GM18867 (cell line): Measurements from ENCODE around the gene NCKAP5.

Experiments used
- ATAC-seq: cut with Tn5 transposase; IDR thresholded peaks from one replicate; pipeline ENCODE4 v1.9.1; 2021; ENCODE audit warnings: mild to moderate bottlenecking, moderate library complexity; ENCODE audit not compliant: unreplicated experiment

Gene NCKAP5

DNA sequence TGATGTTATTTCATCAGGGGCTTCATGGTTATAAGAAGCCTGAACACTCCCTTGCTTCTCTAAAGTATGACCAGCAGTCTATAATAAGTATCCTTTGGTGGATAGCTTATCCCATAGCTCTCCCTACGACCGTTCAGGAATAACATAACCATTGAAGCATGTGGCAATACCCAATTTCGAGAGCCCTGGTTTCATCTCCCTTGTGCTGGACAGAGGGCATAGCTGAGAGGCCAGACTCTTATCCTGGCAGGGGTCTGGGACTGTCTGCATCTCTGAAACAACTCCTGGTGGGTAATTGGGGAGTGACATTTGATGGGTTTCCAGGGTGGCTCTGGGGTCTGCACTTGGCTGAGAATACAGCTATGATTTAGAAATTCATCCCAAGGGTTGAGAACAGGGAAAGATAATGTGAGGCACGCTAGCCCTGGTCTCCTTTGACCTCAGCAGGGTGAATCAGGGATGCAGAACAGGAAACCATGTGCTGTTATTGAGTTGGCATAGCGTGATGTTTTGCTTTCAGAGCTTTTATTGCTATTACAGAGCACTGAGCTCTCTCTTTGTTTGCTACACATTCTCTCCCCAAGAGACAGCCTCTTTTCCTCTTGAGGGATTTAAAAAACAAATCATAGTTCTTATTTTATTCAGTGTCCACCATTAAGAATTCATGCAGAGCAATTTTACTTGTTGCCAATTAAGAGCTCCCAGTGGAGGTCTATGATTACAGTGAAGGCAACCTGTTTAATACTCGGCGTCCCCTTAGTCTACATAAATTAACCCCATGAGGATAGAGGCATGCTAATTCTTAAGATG is 274.5 kb downstream of the NCKAP5 start:
- no peak for ATAC-seq

DNA sequence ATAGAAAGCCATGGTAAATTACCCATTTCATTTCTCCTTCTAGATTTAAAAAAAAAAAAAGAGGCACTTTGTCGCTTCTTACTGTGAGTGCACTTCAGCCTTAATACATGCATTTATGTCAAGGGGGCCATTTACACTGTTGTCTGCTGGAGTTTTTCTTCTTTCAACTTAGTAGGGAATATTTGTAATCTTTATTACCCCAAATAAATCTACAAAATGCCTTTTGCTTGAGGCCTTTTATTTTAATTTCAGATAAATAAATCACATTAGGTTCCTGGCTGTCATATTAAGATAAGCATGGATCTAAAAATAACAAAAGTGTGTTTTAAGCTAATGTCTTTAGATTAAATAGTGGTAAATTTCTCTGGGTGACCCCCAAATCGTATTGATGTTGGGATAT is 276.0 kb downstream of the NCKAP5 start:
- no peak for ATAC-seq

DNA sequence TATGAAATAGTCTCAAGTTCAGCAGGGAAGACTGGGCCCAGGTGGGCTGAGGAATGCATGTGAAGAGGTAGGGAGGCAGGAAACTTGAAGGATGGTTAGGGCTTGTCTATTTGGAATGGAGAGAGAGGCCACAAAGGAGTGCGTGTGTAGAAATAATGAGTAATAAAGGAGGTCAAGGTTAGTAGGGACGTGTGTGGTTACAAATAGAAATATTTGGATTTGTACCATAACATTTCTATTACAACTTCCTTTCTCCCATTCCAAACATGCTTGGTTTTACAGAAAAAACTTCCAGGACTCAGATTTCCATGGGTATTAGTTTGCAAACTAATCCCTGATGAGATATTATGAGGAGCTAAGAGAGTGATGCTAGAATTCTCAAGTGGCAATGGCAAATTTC is 280.6 kb downstream of the NCKAP5 start:
- no peak for ATAC-seq

DNA sequence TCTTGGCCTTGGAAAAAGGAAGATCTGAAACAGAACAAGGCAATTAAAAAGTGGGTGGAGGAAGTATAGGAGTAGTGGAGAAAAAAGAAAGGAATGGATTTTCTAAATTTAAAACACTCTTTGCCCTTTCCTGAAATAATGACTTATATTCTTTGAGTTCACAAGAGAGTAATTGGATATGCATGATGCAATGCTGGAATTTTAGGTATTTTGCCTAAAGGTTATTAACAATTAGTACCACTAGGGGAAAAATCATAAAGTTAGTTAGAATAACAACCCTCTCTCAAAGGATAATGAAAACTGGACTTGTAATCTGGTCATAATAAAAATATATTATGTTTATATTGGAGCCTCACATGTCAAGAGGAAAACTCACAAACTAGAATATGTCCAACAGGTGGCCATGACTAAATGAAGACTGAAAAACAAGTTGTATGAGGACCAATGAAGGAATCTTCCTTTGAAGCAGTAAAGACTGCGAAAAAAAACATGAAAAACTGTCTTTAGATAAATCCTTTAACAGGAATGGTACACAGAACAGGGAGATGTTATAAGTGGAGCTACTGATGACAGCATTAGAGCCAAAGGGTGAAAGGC is 281.8 kb downstream of the NCKAP5 start:
- ATAC-seq, result no peak

DNA sequence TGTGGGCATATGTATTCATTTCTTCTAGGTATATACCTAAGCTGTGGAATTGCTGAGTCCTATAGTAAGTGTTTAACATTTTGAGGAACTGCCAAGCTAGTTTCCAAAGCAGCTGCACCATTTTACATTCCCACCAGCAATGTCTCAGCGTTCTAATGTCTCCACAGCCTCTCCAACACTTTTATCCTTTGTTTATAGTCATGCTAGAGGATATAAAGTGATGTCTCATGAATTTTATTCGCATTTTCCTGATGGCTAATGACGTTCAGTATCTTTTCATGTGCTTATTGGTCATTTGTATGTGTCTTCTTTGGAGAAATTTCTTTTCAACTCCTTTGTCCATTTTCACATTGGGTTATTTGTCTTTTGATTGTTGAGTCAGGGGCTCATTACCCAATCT is 295.2 kb downstream of the NCKAP5 start:
- no peak for ATAC-seq

DNA sequence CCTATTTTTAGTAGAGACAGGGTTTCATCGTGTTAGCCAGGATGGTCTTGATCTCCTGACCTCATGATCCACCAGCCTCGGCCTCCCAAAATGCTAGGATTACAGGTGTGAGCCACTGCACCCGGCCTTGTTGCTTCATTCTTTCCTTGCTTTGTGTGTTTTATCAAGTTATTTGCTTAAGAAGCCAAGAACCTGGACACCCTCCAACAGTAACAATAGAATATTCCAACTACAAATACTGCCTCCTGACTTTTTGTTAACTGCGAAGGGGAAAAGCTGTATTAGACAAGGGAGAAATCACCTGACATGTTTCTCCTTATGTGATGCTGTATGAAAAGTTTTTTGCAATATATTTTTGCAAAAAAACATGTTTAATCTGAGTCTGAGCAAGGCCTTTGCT is 297.2 kb downstream of the NCKAP5 start:
- ATAC-seq, result no peak

DNA sequence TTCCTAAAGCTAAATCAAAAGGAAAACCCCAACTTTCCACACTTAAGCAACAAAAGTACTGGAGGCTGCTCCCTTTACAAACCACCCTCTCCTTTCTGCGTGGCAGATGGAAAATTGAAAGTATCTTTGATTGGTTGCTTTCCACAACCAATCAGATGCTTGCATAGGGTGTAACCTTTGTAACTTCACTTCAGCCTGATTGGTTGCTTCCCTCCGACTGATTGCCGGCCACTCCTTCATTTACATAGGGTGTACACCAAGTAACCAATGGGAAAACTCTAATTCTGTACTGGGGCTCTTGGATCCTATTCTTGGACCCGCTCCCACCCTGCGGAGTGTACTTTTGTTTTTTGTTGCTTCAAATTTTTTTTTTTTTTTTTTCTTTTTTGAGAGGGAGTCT is 297.7 kb downstream of the NCKAP5 start:
- no peak for ATAC-seq

DNA sequence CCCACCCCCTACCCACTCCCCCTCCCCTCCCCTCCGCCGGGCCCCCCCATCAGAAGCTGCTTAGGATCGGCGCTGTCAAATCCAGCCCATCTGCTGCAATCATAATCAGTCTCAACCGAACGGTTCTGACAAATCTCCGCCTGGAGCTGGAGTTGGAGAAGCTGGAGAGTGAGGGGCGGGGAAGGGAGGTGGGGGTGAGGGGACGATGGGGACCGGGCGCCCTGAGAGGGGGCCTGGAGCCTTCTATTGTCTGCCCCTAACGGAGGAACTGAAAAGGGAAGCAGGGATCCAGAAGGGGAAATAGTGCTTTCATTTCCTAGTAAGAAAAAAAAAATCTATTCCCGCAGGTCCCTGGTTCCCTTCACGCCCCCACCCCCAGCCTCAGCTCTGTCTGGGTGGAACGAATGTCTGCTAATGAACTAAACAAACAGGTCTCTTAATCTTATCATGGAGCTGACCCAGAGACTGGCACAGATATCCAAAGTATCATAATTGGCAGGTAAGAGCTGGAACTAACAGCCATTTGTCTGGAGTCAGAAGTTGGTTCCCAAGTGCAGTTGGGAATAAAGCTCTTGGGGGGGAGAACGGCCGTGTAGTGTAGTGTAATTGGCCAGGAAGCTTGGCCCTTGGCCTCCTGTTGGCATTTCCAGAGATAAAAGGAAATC is 301.2 kb downstream of the NCKAP5 start:
- ATAC-seq, result no peak

DNA sequence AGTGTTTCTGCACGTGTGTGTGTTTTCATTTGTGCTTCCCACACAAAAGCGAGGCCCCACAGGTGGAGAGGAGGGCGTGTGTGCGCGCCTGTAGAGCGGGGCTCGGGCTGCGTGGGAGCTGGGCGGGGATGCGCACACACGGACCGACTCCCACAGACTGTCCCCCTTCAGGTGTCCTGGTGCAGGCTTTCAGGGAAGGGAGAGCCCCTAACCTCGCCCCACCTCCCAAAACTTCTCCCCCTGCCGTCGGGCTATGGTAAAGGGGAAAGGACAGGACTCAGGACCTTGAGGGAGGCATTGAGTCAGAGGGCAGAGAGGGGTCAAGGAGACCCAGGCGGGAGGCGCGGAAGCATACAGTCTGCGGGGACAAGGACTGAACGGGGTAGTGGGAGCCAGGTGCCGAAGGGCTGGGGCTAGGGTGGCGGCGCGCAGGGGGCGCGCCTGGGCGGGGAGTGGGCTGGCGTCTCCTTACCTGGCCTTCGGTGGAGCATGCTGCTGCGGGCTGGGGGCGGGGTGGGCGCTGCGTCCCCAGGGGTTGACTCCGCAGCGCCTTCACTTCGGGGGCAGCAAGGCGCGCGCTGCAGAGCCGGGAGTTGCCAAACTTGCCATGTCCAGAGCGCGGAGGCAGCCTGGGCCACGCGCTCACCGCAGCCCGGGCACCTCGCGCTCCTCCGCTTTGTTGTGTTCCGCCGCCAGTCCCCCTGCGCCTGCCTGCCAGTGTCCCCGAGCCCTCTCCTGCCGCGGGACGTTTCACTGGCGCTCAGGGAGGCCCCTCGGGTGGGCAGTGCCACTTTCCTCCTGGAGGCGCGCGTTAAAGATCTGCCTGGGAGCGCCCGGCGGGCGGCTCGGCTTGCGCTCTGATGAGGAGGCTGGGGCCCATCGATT is 302.0 kb downstream of the NCKAP5 start:
- ATAC-seq, result no peak

DNA sequence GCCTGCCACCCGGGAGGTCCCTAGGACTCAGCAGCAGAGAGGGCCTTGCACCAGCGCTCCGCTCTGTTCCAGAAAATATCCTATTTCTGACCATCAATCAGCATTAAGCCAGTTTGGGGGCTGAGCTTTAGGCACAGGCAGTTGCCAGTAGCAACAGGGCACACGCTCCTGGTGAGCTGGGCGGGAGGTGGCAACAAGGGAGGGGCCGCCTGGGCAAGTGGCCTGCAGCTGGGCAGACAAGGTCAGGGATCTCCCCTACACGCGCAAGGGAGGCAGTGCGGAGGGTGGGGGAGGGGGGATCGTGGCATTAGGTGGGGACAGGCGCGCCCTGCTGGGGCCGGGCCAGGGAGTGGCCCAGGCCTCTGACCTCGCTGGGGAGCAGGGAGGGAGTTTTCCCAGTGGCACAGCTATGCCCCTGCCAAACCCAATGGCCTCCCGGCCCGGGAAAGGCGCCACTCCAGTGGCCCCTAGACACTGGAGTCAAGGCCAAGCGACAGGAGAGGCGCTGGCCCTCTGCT is 302.8 kb downstream of the NCKAP5 start:
- no peak for ATAC-seq

DNA sequence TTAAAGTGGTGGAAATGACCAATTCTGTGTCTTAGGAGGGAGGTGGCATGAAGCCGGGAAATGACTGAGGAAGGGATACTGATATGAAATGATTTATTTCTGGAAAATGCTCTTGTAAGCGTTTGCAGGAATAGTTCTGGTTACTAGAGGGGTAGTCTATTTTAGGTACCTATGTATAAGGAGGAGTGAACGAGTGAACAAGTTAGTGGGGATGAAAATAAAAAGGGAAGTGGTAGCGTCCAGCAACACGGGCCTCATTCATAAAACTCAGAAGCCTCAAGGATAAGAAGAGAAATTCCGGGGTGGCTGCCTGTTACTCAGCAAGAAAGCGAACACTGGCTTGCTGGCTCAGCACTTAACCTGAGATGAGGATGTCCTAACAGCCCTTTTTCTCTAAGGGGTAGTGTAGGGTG is 303.3 kb downstream of the NCKAP5 start:
- no peak for ATAC-seq

DNA sequence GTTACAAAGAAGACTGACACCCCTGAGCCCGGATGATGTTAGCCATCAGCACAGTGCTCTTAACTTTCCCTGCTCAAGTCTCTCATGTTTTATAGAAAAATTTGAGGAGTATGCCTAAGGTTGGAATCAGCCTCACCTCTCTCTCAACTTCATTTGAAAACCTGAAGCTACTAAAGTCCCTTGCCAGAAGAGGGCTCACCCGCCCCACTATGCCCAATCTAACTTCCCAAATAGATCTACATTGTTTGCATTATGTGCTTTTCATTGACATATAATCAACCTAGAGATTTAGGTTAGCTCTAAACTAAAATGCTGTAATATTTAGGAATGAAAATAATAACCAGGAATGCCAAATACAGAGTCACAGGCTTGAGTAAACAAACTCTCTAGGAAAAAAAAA is 305.4 kb downstream of the NCKAP5 start:
- ATAC-seq, result no peak

DNA sequence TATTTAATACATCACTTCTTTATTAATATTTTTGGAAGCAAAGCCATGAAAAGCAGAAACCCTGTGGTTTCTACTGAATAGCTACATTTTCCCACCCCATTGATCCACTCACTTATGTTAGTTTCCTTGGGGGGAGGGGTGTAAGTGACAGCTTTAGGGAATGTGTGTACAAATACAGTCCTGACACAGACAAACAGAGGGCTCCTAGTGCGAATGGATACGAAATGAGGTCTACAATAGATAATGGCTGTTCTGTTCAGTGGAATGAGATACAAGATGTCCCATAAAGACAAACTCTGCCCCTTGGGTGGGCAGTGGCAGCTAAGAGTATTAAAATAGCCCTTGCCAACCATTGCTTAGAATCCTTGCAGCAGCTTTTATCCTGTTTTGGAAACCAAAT is 312.9 kb downstream of the NCKAP5 start:
- ATAC-seq, result no peak

DNA sequence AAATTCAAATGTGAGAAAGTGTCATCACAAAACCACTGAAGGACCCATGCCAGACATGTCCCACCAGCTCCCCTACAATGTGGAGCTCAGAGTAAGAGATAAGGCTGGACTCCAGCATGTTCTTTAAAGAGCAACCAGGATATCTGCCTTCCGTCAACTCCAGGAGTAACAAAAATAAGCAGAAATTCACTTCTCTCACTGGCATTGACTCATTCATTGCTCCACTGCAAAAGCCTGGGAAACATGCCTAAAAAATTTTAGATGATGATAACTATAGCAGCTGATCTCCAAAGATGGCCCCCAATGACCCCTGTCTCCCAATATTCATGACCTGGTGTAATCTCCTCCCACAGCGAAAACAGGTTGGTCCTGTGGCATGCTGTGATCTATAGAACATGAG is 314.5 kb downstream of the NCKAP5 start:
- no peak for ATAC-seq

DNA sequence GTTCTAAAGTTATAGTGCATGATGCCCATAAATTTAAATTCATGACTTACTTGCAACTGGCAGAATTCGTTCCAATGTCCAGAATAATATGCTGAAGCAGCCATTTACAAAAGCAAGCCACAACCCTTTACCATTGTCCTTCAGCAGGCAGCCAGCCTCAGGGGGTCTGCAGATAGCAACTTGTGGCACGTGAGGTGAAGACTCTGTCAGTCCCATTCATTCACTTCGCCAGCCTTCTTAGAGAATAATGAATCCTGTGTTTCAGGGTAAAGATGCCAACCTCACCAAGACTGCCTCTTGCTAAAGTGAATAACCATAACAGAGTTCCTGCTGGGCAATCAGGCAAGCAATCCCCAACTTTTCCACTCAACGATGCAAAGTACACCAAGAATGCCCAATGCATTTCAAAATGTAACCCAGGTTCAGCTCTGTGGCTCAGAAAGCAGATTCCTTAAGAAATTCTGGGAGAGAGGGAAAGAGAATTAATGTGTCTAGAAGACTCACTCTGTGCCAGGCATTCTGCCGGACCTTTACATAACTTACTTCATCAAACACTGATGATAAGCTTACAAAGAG is 315.4 kb downstream of the NCKAP5 start:
- no peak for ATAC-seq

DNA sequence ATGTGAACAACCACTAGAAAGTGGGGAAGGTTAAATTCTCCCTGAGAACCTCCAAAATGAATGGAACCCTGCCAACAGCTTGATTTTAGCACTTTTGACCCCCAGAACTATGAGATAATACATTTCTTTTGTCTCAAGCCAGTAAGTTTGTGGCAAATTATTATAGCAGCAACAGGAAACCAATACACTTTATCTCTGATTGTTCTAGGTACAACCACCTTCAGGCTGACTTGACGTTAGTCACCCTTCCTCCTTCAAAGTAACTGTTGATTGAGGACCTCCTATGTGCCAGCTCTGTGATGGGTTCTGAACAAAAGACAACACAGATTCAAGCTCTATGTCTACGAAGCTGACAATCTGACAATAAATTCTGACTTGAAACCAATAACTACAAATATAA is 318.9 kb downstream of the NCKAP5 start:
- no peak for ATAC-seq

DNA sequence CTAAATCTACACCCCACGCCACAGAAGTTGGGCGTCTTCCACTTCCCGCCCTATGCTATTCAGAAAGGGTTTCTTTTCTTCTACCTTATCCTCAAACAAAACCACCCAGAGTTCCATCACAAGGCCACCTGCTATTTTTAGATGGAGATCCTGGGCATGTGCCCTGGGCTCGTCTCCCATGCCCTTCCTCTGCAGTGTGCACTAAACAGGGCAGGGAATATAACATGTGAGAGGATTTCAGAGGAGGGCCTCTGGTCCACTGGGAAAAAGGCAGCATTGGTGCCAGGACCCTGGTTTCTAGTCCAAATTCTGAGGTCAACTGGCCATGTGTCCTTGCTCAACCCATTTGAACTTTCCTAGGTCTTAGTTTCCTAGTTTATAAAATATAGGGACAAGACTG is 320.0 kb downstream of the NCKAP5 start:
- ATAC-seq, result no peak

DNA sequence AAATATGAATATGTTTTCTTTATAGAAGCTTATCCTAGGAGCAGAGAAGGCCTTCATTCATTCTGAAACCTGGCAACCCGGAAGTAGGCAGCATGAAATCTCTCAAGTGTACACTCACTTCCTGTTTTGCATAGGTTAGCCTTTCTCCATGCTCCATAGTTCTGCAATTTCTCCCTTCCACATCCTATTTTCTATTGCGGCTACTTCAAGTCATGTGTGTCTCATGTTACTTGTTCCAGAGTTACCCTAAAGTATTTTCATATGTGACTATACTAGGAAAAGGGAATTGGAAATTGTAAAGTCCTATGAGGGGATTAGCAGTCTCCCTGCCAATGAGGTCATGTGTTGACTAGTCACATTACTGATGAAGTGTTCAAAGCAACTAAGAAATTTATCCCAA is 320.6 kb downstream of the NCKAP5 start:
- peak; percentile 66 for ATAC-seq

DNA sequence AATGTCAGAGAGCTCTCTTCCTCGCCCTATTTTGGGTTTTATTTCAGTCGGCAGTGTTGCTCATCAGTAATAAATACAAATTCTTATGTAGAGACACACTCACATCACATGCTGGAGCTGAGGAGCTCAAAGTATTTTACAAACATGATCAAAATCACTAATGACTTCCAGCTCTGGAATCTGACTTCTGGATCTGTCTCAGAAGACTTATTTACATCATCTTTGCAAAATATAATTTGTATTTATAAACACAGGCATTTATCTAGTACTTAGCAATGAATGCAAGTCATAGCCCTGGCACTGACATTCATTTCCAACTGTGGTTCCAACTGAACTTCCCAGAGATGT is 327.1 kb downstream of the NCKAP5 start:
- ATAC-seq, result no peak

DNA sequence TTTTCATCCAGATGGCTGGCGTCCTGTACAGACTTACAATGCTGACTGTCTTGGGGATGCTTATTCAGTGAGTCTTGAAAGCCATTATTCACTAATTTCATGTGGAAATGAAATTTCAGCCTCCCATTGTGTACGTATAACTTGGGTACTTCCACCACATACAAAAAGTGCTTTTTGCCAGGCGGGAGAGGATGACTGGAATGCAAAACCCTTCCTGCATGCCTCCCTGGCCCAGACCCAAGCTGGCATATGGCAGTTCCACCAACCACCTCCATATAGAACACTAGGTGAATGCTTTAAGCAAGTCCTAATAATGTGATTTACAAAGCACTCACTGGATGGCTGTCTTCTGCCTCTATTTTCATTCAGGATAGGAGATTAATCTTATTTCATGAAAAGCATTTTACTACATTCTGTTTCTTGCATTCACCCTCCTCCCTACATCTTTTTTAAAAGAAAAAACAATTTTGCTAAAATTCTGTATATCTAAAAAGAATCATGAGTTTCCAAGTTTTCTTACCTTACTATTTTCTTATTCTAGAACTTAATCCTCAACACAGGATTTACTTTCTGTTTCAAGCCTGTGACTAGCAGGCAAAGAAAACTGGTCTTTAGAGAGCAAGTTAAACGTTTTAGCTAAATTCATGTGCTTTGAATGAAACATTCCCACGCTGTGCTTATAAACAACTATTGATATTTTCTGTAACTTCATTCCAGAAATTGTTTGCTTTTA is 327.6 kb downstream of the NCKAP5 start:
- ATAC-seq, result no peak
